T-cell (primary cell): ENCODE measurements around the gene IFITM5. TPM values are rescaled to one million over a fixed set of nuclear protein-coding genes. Genes with fewer than 3 reads are reported as not detected.

Source experiments
- ATAC-seq, 4 experiments: fragments of 200-7000 bp in 3 of 4; fragments of 150-1000 bp in 1 of 4; cut with Tn5 transposase; replicated peaks in 1 of 4; 1 replicate in 3 of 4; 2 replicates in 1 of 4; pipeline ENCODE4 v1.10.0; 2021; ENCODE audit warnings: moderate library complexity in 3 of 4, mild to moderate bottlenecking in 2 of 4, moderate number of reproducible peaks in 1 of 4
- CTCF ChIA-PET, 2 donors: fragments of 300-600 bp; sonication (Branson Sonifier 250); formaldehyde crosslinking; loops; one replicate each; lab custom pipeline; 2022; ENCODE audit warnings: antibody characterized with exemption in 2 of 2; lab: Charles Lee
- POLR2A ChIA-PET, 2 donors: fragments of 300-600 bp; sonication (Branson Sonifier 250); formaldehyde crosslinking; loops; one replicate each; lab custom pipeline; 2022; ENCODE audit warnings: antibody characterized with exemption in 2 of 2; lab: Charles Lee
- DNase-seq, 35 experiments: peaks; one replicate each; pipeline versions ENCODE4 v3.0.0 to v3.0.0-alpha.2; 2013 to 2023
- H3K27ac ChIP-seq: one replicate; pipeline ENCODE4 v1.5.1; 2013; ENCODE audit warnings: low read length
- H3K27me3 ChIP-seq, 2 experiments: replicated peaks in 1 of 2; 1 replicate in 1 of 2; 2 replicates in 1 of 2; pipeline versions ENCODE4 v1.6.1 to v1.7.0; 2013; ENCODE audit warnings: low read length in 1 of 2, mixed read lengths in 1 of 2; ENCODE audit not compliant: control insufficient read depth in 2 of 2, insufficient read depth in 2 of 2; ENCODE audit errors: extremely low read depth in 1 of 2
- H3K36me3 ChIP-seq, 2 donors: 1 replicate in 1 of 2; 2 replicates in 1 of 2; pipeline versions ENCODE4 v1.6.1 to v1.7.0; 2013; ENCODE audit warnings: low read length in 1 of 2; ENCODE audit not compliant: control insufficient read depth in 2 of 2, insufficient read depth in 1 of 2; ENCODE audit errors: extremely low read depth in 1 of 2
- H3K4me1 ChIP-seq, 2 experiments: 1 replicate in 1 of 2; 2 replicates in 1 of 2; pipeline versions ENCODE4 v1.6.1 to v1.7.0; 2013; ENCODE audit warnings: low read length in 2 of 2, mixed read lengths in 1 of 2; ENCODE audit not compliant: insufficient read depth in 2 of 2, control insufficient read depth in 1 of 2; ENCODE audit errors: extremely low read depth in 1 of 2
- H3K4me3 ChIP-seq, 2 donors: 1 replicate in 1 of 2; 2 replicates in 1 of 2; pipeline versions ENCODE4 v1.5.1 to v1.7.0; 2013; ENCODE audit warnings: mild to moderate bottlenecking in 2 of 2, low read length in 1 of 2, moderate library complexity in 1 of 2; ENCODE audit not compliant: control insufficient read depth in 1 of 2; ENCODE audit errors: extremely low read depth in 1 of 2
- H3K9me3 ChIP-seq: 2 replicates; pipeline ENCODE4 v1.7.0; 2013
- H3K27ac Mint-ChIP-seq, 2 donors: one replicate each; pipeline ENCODE4 v1.8.0; 2020 to 2021; ENCODE audit warnings: mild to moderate bottlenecking in 2 of 2, mixed read lengths in 2 of 2
- H3K27me3 Mint-ChIP-seq, 2 donors: one replicate each; pipeline ENCODE4 v1.8.0; 2021 to 2022; ENCODE audit warnings: mixed read lengths in 2 of 2
- H3K36me3 Mint-ChIP-seq: one replicate; pipeline ENCODE4 v1.8.0; 2021; ENCODE audit warnings: mixed read lengths
- H3K4me1 Mint-ChIP-seq, 3 donors: one replicate each; pipeline ENCODE4 v1.8.0; 2020 to 2022; ENCODE audit warnings: mixed read lengths in 3 of 3, mild to moderate bottlenecking in 1 of 3
- H3K4me3 Mint-ChIP-seq, 3 donors: one replicate each; pipeline ENCODE4 v1.8.0; 2020 to 2022; ENCODE audit warnings: mild to moderate bottlenecking in 3 of 3, mixed read lengths in 3 of 3, moderate library complexity in 3 of 3
- H3K9me3 Mint-ChIP-seq, 3 donors: one replicate each; pipeline ENCODE4 v1.8.0; 2020 to 2022; ENCODE audit warnings: mixed read lengths in 3 of 3
- WGBS: methylation state at CpG from one replicate; pipeline ENCODE4 v1.1.5; 2013; ENCODE audit warnings: missing lambda C conversion rate; ENCODE audit not compliant: insufficient coverage; 5-methylcytosine and 5-hydroxymethylcytosine counted together
- total RNA-seq, 35 experiments: library from RNA in 6 of 35; stranded (reverse) in 6 of 35; fragments of 120-200 nt in 1 of 35; gene quantifications; one replicate each; pipeline versions ENCODE4 v1.2.1 to v1.2.4 and lab custom pipeline; 2013 to 2026

IFITM5 gene
- total RNA-seq, 5 donors from 2014 or later (not counting 1 experiment from before 2014, with no cell fraction given): not detected

DNA sequence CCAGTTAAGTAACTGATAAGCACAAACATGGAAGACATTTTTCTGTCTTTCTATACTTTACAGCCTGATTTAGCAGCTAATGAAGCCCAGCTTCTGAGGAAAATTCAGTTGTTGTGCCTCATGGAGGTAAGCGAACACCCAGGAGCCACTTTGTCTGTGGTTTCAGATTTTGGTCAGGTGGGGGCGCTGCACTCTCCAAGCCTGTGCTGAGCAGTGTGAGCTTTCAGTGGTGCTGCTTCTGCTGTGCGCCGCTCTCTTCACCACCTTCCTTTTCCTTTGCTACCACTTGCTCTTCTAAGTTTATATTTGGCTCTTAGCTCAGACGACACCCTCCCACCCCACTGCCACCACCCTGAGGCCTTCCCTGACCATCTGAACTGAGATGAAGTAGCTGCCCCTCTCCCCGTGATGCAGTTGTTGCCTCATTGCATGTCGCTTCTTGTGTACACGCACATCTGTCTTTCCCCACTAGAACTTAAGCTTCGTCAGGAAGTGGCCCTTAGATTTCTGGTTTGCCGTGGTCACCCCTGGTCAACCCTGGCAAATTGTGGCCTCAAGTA, 48.5 kb downstream of the IFITM5 start:
- POLR2A ChIA-PET: interaction anchor here (0.6 to 1.1 kb wide), 3 partner anchors 13 to 27 kb away, joined by 3 to 6 read pairs (median 5); partner anchors contain the start of gene PSMD13 (in 1 of the 2)

DNA sequence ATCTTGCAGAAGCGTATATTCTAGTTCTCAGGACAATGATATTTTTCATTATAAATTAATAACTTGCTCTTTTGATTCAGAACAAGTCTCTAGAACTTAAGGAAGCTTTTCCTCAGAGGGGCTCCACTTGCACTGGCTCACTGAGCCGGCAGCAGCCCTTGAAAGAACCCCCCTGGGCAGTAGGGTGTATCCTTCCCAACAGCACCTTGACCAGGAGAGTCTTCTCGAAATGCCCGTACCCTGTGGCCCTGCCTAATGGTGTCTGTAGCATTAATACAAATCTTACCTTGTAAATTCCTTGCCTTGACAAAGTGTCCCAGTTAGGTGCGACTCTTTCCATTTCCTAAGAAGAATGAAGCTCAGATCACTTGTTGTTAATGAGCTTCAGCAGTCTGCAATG, 49.1 kb downstream of the IFITM5 start:
- no peak overlapping the region for H3K27ac ChIP-seq

More for the DNA sequence above, 48.5 kb downstream of the IFITM5 start:
- H3K36me3 ChIP-seq: peaks cover 5 to 78% of the 10 kb centered on the region in 2 donors
- Mint-ChIP-seq H3K36me3 (peaks cover 58% of the 10 kb centered on the region), H3K4me3 (no peak overlapping the region), H3K9me3 (no peaks in the 10 kb centered on the region), H3K27ac (peak overlapping the region; percentile 37 to 88), H3K27me3 (no peaks in the 10 kb centered on the region), H3K4me1 (peaks cover 10 to 15% (median 11%) of the 10 kb centered on the region in 3 donors)
- H3K27ac ChIP-seq: no peak overlapping the region
- no peak overlapping the region for H3K4me3 ChIP-seq
- ATAC-seq: peak; percentile 91 to 99 (median 96)
- CTCF ChIA-PET: interaction anchor here (0.6 to 2.8 kb wide), 33 partner anchors 9 to 200 kb away, joined by 3 to 23 read pairs (median 5); partner anchors contain the start of genes BET1L (in 1 of the 2), IFITM5 (in 1 of the 2) and PGGHG (in 1 of the 2)
- H3K9me3 ChIP-seq: no peaks in the 10 kb centered on the region
- DNase-seq: peak; percentile 70 to 89 (median 80)
- H3K27me3 ChIP-seq: no peaks in the 10 kb centered on the region
- peaks cover 2 to 6% of the 10 kb centered on the region in 2 experiments for H3K4me1 ChIP-seq
- 87% methylated on average over 6 of the region's 10 CpGs for WGBS

DNA sequence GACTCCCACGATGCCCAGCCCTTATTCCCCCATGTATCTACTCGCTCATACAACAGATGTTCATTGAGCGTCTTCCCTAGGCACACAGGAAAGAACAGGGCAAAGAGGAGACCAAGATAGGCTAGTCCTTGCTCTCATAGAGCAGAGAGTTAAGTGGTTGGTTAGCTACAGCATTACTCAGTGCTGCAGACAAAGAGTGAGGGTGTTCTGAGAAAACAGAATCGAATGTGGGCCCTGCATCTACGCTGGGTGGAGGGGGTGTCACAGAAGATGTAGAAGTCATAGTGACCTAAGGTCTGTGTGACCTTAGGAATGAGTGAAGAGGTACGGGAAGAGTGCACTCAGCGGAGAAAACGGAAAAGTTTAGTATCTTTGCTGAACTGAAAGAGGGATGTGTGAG, 50.3 kb downstream of the IFITM5 start:
- H3K27me3 Mint-ChIP-seq: no peaks in the 10 kb centered on the region
- no peak for DNase-seq
- Histone ChIP-seq H3K36me3 (peaks cover 5 to 96% of the 10 kb centered on the region in 2 donors), H3K27ac (no peak overlapping the region), H3K4me1 (peaks cover 2 to 6% of the 10 kb centered on the region in 2 experiments), H3K27me3 (no peaks in the 10 kb centered on the region), H3K4me3 (no peak overlapping the region), H3K9me3 (no peaks in the 10 kb centered on the region)
- peaks cover 13 to 18% (median 14%) of the 10 kb centered on the region in 3 donors for H3K4me1 Mint-ChIP-seq
- CTCF ChIA-PET: no interaction called here
- no peak for ATAC-seq
- peak overlapping the region in 1 of 2 donors; percentile 53 for H3K27ac Mint-ChIP-seq
- H3K9me3 Mint-ChIP-seq: no peaks in the 10 kb centered on the region
- peaks cover 70% of the 10 kb centered on the region for H3K36me3 Mint-ChIP-seq
- no peak overlapping the region for H3K4me3 Mint-ChIP-seq
- POLR2A ChIA-PET: interaction anchor here in 1 of 2 donors (0.9 kb wide), 1 partner anchor 12 kb away, joined by 4 read pairs; no protein-coding TSS in a partner anchor
- WGBS: 79% methylated on average over 5 of the region's 8 CpGs

More for the DNA sequence above, 49.1 kb downstream of the IFITM5 start:
- ATAC-seq (peak in 2 of 4 experiments; percentile 8 to 31), DNase-seq (no peak)
- no peaks in the 10 kb centered on the region for H3K27me3 Mint-ChIP-seq
- H3K36me3 ChIP-seq: peaks cover 5 to 83% of the 10 kb centered on the region in 2 donors
- H3K4me3 ChIP-seq: no peak overlapping the region
- no peaks in the 10 kb centered on the region for H3K9me3 ChIP-seq
- WGBS: 100% methylated on average over 3 of the region's 5 CpGs
- peaks cover 64% of the 10 kb centered on the region for H3K36me3 Mint-ChIP-seq
- ChIA-PET POLR2A (interaction anchor here in 1 of 2 donors (0.6 to 1.1 kb wide), 2 partner anchors 13 to 27 kb away, joined by 3 to 5 read pairs; partner anchors contain the start of gene PSMD13), CTCF (interaction anchor here (0.6 to 2.8 kb wide), 27 partner anchors 10 to 266 kb away, joined by 3 to 23 read pairs (median 5); partner anchors contain the start of genes BET1L (in 1 of the 2) and PGGHG (in 1 of the 2))
- no peaks in the 10 kb centered on the region for H3K27me3 ChIP-seq
- H3K4me3 Mint-ChIP-seq: no peak overlapping the region
- H3K4me1 ChIP-seq: peaks cover 2 to 6% of the 10 kb centered on the region in 2 experiments
- H3K4me1 Mint-ChIP-seq: peaks cover 11 to 16% (median 11%) of the 10 kb centered on the region in 3 donors
- H3K9me3 Mint-ChIP-seq: no peaks in the 10 kb centered on the region
- H3K27ac Mint-ChIP-seq: peak overlapping the region; percentile 37 to 88

Other genes with a start within 250 kb of the IFITM5 start
- not detected for gene SCGB1C1, start 106.4 kb downstream of the IFITM5 start, total RNA-seq
- 100 to 1,000 TPM in 3 of 5 donors, 10 to 100 TPM in 2; 68.4 to 106 (median 102) TPM for gene BET1L, start 92.1 kb downstream of the IFITM5 start, total RNA-seq
- gene RIC8A, start 91.8 kb downstream of the IFITM5 start, total RNA-seq: 100 to 1,000 TPM in 4 of 5 donors, 10 to 100 TPM in 1; 87.4 to 151 (median 117) TPM
- 10 to 100 TPM; 22.0 to 33.0 (median 26.3) TPM for gene SIRT3, start 63.2 kb downstream of the IFITM5 start, total RNA-seq
- gene PSMD13, start 62.5 kb downstream of the IFITM5 start, total RNA-seq: 100 to 1,000 TPM in 4 of 5 donors, 10 to 100 TPM in 1; 74.0 to 115 (median 108) TPM
- 10 to 100 TPM in 3 of 5 donors, 1 to 10 TPM in 2; 6.7 to 27.7 (median 20.9) TPM for gene NLRP6, start 21.1 kb downstream of the IFITM5 start, total RNA-seq
- 100 to 1,000 TPM; 252 to 818 (median 459) TPM for gene PGGHG, start 10.4 kb downstream of the IFITM5 start, total RNA-seq
- gene IFITM2, start 8.3 kb upstream of the IFITM5 start, total RNA-seq: 100 to 1,000 TPM; 276 to 654 (median 359) TPM
- gene IFITM1, start 14.5 kb upstream of the IFITM5 start, total RNA-seq: 100 to 1,000 TPM; 201 to 427 (median 243) TPM
- gene IFITM3, start 21.3 kb upstream of the IFITM5 start, total RNA-seq: 10 to 100 TPM in 4 of 5 donors, 1 to 10 TPM in 1; 2.1 to 35.5 (median 17.6) TPM
- gene B4GALNT4, start 70.0 kb upstream of the IFITM5 start, total RNA-seq: 1 to 10 TPM; 1.7 to 5.6 (median 2.8) TPM
- under 1 TPM in 4 of 5 donors, not detected in 1; 0.32 to 0.85 (median 0.47) TPM for gene PKP3, start 94.7 kb upstream of the IFITM5 start, total RNA-seq
- 100 to 1,000 TPM; 395 to 488 (median 460) TPM for gene SIGIRR, start 115.5 kb upstream of the IFITM5 start, total RNA-seq
- gene ANO9, start 142.5 kb upstream of the IFITM5 start, total RNA-seq: 100 to 1,000 TPM; 103 to 128 (median 120) TPM
- 10 to 100 TPM; 22.4 to 33.5 (median 28.7) TPM for gene PTDSS2, start 150.8 kb upstream of the IFITM5 start, total RNA-seq
- 100 to 1,000 TPM; 126 to 141 (median 131) TPM for gene RNH1, start 207.7 kb upstream of the IFITM5 start, total RNA-seq
- 10 to 100 TPM; 27.6 to 53.4 (median 47.6) TPM for gene HRAS, start 236.1 kb upstream of the IFITM5 start, total RNA-seq
- 1 to 10 TPM; 3.4 to 6.1 (median 5.6) TPM for gene LRRC56, start 238.0 kb upstream of the IFITM5 start, total RNA-seq